H9 (cell line): ENCODE measurements around the gene TRIL. TPM values are rescaled to one million over a fixed set of nuclear protein-coding genes. Genes with fewer than 3 reads are reported as not detected.

ENCODE experiments used
- DNase-seq: peaks from one replicate; pipeline ENCODE4 v3.0.0-alpha.2; 2017
- H2AFZ ChIP-seq: one replicate; pipeline ENCODE4 v1.6.1; 2013; ENCODE audit warnings: mild to moderate bottlenecking, low read length, control low read depth, moderate library complexity
- H2AK5ac ChIP-seq: 2 replicates; pipeline ENCODE4 v1.6.1; 2013; ENCODE audit warnings: low read length, control low read depth, mixed read lengths; ENCODE audit not compliant: insufficient read length
- H2BK120ac ChIP-seq: one replicate; pipeline ENCODE4 v1.6.1; 2013; ENCODE audit warnings: low read depth, mild to moderate bottlenecking, low read length, control low read depth, inconsistent platforms; ENCODE audit not compliant: poor library complexity, severe bottlenecking
- H2BK12ac ChIP-seq: 2 replicates; pipeline ENCODE4 v1.6.1; 2013; ENCODE audit warnings: low read length, control low read depth, mixed read lengths, low read depth; ENCODE audit not compliant: insufficient read length
- H2BK15ac ChIP-seq: 2 replicates; pipeline ENCODE4 v1.6.1; 2013; ENCODE audit warnings: low read depth, low read length, control low read depth
- H2BK20ac ChIP-seq: one replicate; pipeline ENCODE4 v1.6.1; 2013; ENCODE audit warnings: low read depth, mild to moderate bottlenecking, low read length, control low read depth, inconsistent platforms; ENCODE audit not compliant: poor library complexity, severe bottlenecking
- H2BK5ac ChIP-seq: 2 replicates; pipeline ENCODE4 v1.6.1; 2013; ENCODE audit warnings: low read length, control low read depth, mixed read lengths; ENCODE audit not compliant: insufficient read length
- H3K14ac ChIP-seq: 2 replicates; pipeline ENCODE4 v1.6.1; 2013; ENCODE audit warnings: low read length, control low read depth; ENCODE audit not compliant: insufficient read depth
- H3K18ac ChIP-seq: 2 replicates; pipeline ENCODE4 v1.6.1; 2013; ENCODE audit warnings: low read depth, mild to moderate bottlenecking, mixed read lengths, low read length, control low read depth; ENCODE audit not compliant: insufficient read length
- H3K23ac ChIP-seq: 2 replicates; pipeline ENCODE4 v1.6.1; 2013; ENCODE audit warnings: low read length, control low read depth, mixed read lengths, low read depth; ENCODE audit not compliant: insufficient read length
- H3K23me2 ChIP-seq: 2 replicates; pipeline ENCODE4 v1.6.1; 2013; ENCODE audit warnings: low read depth, mild to moderate bottlenecking, mixed read lengths, low read length, control low read depth; ENCODE audit not compliant: insufficient read length, poor library complexity, severe bottlenecking
- H3K27ac ChIP-seq: 2 replicates; pipeline ENCODE4 v1.5.1; 2013; ENCODE audit warnings: low read length, control low read depth, mixed read lengths, low read depth; ENCODE audit not compliant: insufficient read length
- H3K27me3 ChIP-seq: 2 replicates; pipeline ENCODE4 v1.6.1; 2013; ENCODE audit warnings: low read length, control low read depth, inconsistent platforms; ENCODE audit not compliant: insufficient read depth
- H3K4ac ChIP-seq: 2 replicates; pipeline ENCODE4 v1.6.1; 2013; ENCODE audit warnings: low read depth, mild to moderate bottlenecking, control low read depth, inconsistent platforms, low read length, moderate library complexity
- H3K4me1 ChIP-seq: 2 replicates; pipeline ENCODE4 v1.6.1; 2013; ENCODE audit warnings: low read length, control low read depth, inconsistent platforms; ENCODE audit not compliant: insufficient read depth
- H3K4me2 ChIP-seq: 2 replicates; pipeline ENCODE4 v1.6.1; 2013; ENCODE audit warnings: low read length, control low read depth, mixed read lengths; ENCODE audit not compliant: insufficient read length, insufficient read depth
- H3K56ac ChIP-seq: 2 replicates; pipeline ENCODE4 v1.6.1; 2013; ENCODE audit warnings: low read depth, mild to moderate bottlenecking, mixed read lengths, low read length, control low read depth; ENCODE audit not compliant: insufficient read length
- H3K79me1 ChIP-seq: 2 replicates; pipeline ENCODE4 v1.6.1; 2013; ENCODE audit warnings: low read depth, mild to moderate bottlenecking, moderate library complexity, low read length, control low read depth, inconsistent platforms; ENCODE audit not compliant: insufficient read depth, poor library complexity, severe bottlenecking
- H3K79me2 ChIP-seq: 2 replicates; pipeline ENCODE4 v1.6.1; 2013; ENCODE audit warnings: low read length, control low read depth, inconsistent platforms; ENCODE audit not compliant: insufficient read depth
- H3K9ac ChIP-seq: 2 replicates; pipeline ENCODE4 v1.6.1; 2013; ENCODE audit warnings: low read length, control low read depth, mixed read lengths; ENCODE audit not compliant: insufficient read length; ENCODE audit errors: extremely low read depth
- H3K9me3 ChIP-seq: one replicate; pipeline ENCODE4 v1.6.1; 2013; ENCODE audit warnings: low read depth, low read length, inconsistent platforms; ENCODE audit not compliant: control insufficient read depth
- H3T11ph ChIP-seq: one replicate; pipeline ENCODE4 v1.6.1; 2013; ENCODE audit warnings: mild to moderate bottlenecking, low read length, control low read depth, inconsistent platforms
- H4K20me1 ChIP-seq: one replicate; pipeline ENCODE4 v1.6.1; 2013; ENCODE audit not compliant: control insufficient read depth, insufficient read length, insufficient read depth
- H4K5ac ChIP-seq: 2 replicates; pipeline ENCODE4 v1.6.1; 2013; ENCODE audit warnings: low read depth, mild to moderate bottlenecking, mixed read lengths, low read length, control low read depth; ENCODE audit not compliant: insufficient read length
- H4K8ac ChIP-seq: replicated peaks from 2 replicates; pipeline ENCODE4 v1.6.1; 2013; ENCODE audit warnings: low read length, control low read depth, mixed read lengths, low read depth; ENCODE audit not compliant: insufficient read length
- H4K91ac ChIP-seq: 2 replicates; pipeline ENCODE4 v1.6.1; 2013; ENCODE audit warnings: low read depth, mild to moderate bottlenecking, moderate library complexity, mixed read lengths, low read length, control low read depth; ENCODE audit not compliant: insufficient read length
- H3K27ac Mint-ChIP-seq, 3 experiments: 2 replicates in 2 of 3; 3 replicates in 1 of 3; pipeline ENCODE4 v1.8.0; 2020 to 2021; ENCODE audit warnings: mixed read lengths in 3 of 3, mild to moderate bottlenecking in 1 of 3, moderate library complexity in 1 of 3
- H3K27me3 Mint-ChIP-seq: 2 replicates; pipeline ENCODE4 v1.8.0; 2021; ENCODE audit warnings: low read depth, mild to moderate bottlenecking, moderate library complexity, mixed read lengths
- H3K36me3 Mint-ChIP-seq, 3 experiments: 2 replicates in 2 of 3; 3 replicates in 1 of 3; pipeline ENCODE4 v1.8.0; 2020 to 2021; ENCODE audit warnings: low read depth in 3 of 3, mixed read lengths in 3 of 3; ENCODE audit not compliant: insufficient read depth in 1 of 3
- H3K4me1 Mint-ChIP-seq, 2 experiments: 2 replicates each; pipeline ENCODE4 v1.8.0; 2020; ENCODE audit warnings: mixed read lengths in 2 of 2
- H3K4me3 Mint-ChIP-seq, 2 experiments: 2 replicates in 1 of 2; 3 replicates in 1 of 2; pipeline ENCODE4 v1.8.0; 2020 to 2021; ENCODE audit warnings: mild to moderate bottlenecking in 2 of 2, mixed read lengths in 2 of 2, moderate library complexity in 1 of 2
- H3K9me3 Mint-ChIP-seq, 2 experiments: 2 replicates in 1 of 2; 3 replicates in 1 of 2; pipeline ENCODE4 v1.8.0; 2020; ENCODE audit warnings: mild to moderate bottlenecking in 2 of 2, mixed read lengths in 2 of 2, moderate library complexity in 1 of 2
- CTCF ChIP-seq: fragments of 200-600 bp; sonication (generic); conservative IDR thresholded peaks from 3 replicates; pipeline ENCODE4 v1.8.0; 2021; ENCODE audit warnings: antibody characterized with exemption, mild to moderate bottlenecking
- WGBS: extraction: QIAGEN DNeasy Blood & Tissue Kit; methylation state at CpG from one replicate; pipeline ENCODE4 v1.1.7; 2013; ENCODE audit warnings: missing lambda C conversion rate, low lambda C conversion rate, mixed read lengths; ENCODE audit not compliant: insufficient read length; ENCODE audit errors: extremely low coverage; 5-methylcytosine and 5-hydroxymethylcytosine counted together
- total RNA-seq: library from RNA; stranded (reverse); gene quantifications from 2 replicates; pipeline ENCODE4 v1.2.1, GENCODE V29; 2021

Gene TRIL
- total RNA-seq, 1 experiment from 2014 or later, result 3.1 TPM

GRCh38 chr7:28933846-28934320 lies 24.2 kb downstream of the TRIL start:
- no peak overlapping the region for H2BK12ac ChIP-seq
- H2BK15ac ChIP-seq, result no peak overlapping the region
- H3K9me3 ChIP-seq, result no peaks in the 10 kb centered on the region
- H2AFZ ChIP-seq, result no peak overlapping the region
- peaks cover 0 to 14% (median 6%) of the 10 kb centered on the region in 3 experiments; a peak in 3 of 7 replicates for H3K36me3 Mint-ChIP-seq
- no peak overlapping the region for H2BK5ac ChIP-seq
- H2BK120ac ChIP-seq, result no peak overlapping the region
- H3K79me2 ChIP-seq, result 0 out of 2 replicates have a peak, but pooled peaks cover 2% of the 10 kb centered on the region
- no peaks in the 10 kb centered on the region for H4K20me1 ChIP-seq
- no peaks in the 10 kb centered on the region for H3K27me3 ChIP-seq
- H3K4me1 Mint-ChIP-seq, result peaks cover 21 to 33% of the 10 kb centered on the region in 2 experiments
- TF ChIP-seq CTCF, result no peak
- peaks cover 1% of the 10 kb centered on the region; the same call in 1 of the 2 replicates for H3K27me3 Mint-ChIP-seq
- no peak overlapping the region for H3K4me3 Mint-ChIP-seq
- H2AK5ac ChIP-seq, result no peak overlapping the region
- peaks cover 3% of the 10 kb centered on the region; the same call in 1 of the 2 replicates for H3K4me1 ChIP-seq
- H2BK20ac ChIP-seq, result no peak overlapping the region
- peak overlapping the region in 2 of 3 experiments; percentile 86; a peak in 6 of 7 replicates for H3K27ac Mint-ChIP-seq
- no peak overlapping the region for H4K8ac ChIP-seq
- H3K4me2 ChIP-seq, result peak overlapping the region; percentile 2
- peak overlapping the region; percentile 82; the same call in 1 of the 2 replicates for H3K14ac ChIP-seq
- WGBS, result no CpG with 5 or more reads among the region's 2 CpGs
- no peak overlapping the region for H3K4ac ChIP-seq
- peak overlapping the region; percentile 90 for H3K18ac ChIP-seq
- DNase-seq, result no peak
- no peak overlapping the region for H3K9ac ChIP-seq
- peaks cover 5 to 17% of the 10 kb centered on the region in 2 experiments; a peak in 4 of 5 replicates for H3K9me3 Mint-ChIP-seq
- peak overlapping the region; percentile 4 for H3T11ph ChIP-seq
- H3K23ac ChIP-seq, result no peak overlapping the region
- H3K27ac ChIP-seq, result no peak overlapping the region
- no peak overlapping the region for H3K56ac ChIP-seq
- no peak overlapping the region for H4K91ac ChIP-seq
- H3K79me1 ChIP-seq, result no peaks in the 10 kb centered on the region
- no peak overlapping the region for H4K5ac ChIP-seq
- no peaks in the 10 kb centered on the region for H3K23me2 ChIP-seq
